Measurements from ENCODE around the gene ETS2.

- TF ChIP-seq CTCF (conservative IDR thresholded peaks at IDR 0.05; ENCODE audit: low read depth, low read length): no peak
- no peak for TF ChIP-seq USF2 (IDR thresholded peaks at IDR 0.05; ENCODE audit: low read depth, low read length)
- TF ChIP-seq CEBPB (IDR thresholded peaks at IDR 0.05; ENCODE audit: low read depth, low read length): no peak
- TF ChIP-seq POLR2A (IDR thresholded peaks at IDR 0.05; ENCODE audit: low read depth, low read length): no peak
- TF ChIP-seq RAD21 (IDR thresholded peaks at IDR 0.05; ENCODE audit: low read length): no peak
- TF ChIP-seq MXI1 (IDR thresholded peaks at IDR 0.05; ENCODE audit: borderline replicate concordance, low read depth, low read length): no peak
- no peak for TF ChIP-seq RCOR1 (IDR thresholded peaks at IDR 0.05; ENCODE audit: insufficient replicate concordance, low read length)
- TF ChIP-seq NFE2L2 (IDR thresholded peaks at IDR 0.05; ENCODE audit: low read depth, low read length): no peak
- no peak for TF ChIP-seq CHD1 (IDR thresholded peaks at IDR 0.05; ENCODE audit: low read depth, low read length)
- TF ChIP-seq FOS (IDR thresholded peaks at IDR 0.05; ENCODE audit: low read depth, low read length): no peak
- TF ChIP-seq SMC3 (IDR thresholded peaks at IDR 0.05; ENCODE audit: low read depth, low read length): no peak
- no peak for TF ChIP-seq MAFK (IDR thresholded peaks at IDR 0.05; ENCODE audit: low read depth, low read length)
- no peak for TF ChIP-seq ELK1 (IDR thresholded peaks at IDR 0.05; ENCODE audit: borderline replicate concordance, low read depth, low read length)
Observed at GRCh38 chr21:38766987-38767722, 38.6 kb upstream of the ETS2 start.

All from IMR-90 (cell line).